Osteoblast (primary cell): ENCODE measurements around the gene CD300H. TPM values are rescaled to one million over a fixed set of nuclear protein-coding genes. Genes with fewer than 3 reads are reported as not detected.

ENCODE experiments used
- total RNA-seq: library from RNA; depleted of rRNA; stranded (reverse); fragments of >200 nt; gene quantifications from 2 replicates; pipeline ENCODE4 v1.2.3, GENCODE V29; 2012

The CD300H gene
- total RNA-seq, 1 donor = not detected

Other genes starting within 250 kb of the CD300H start
- gene KIF19, start 241.3 kb downstream of the CD300H start, total RNA-seq = not detected in 2 replicates
- gene BTBD17, start 205.6 kb downstream of the CD300H start, total RNA-seq = not detected in 2 replicates
- gene GPR142, start 200.0 kb downstream of the CD300H start, total RNA-seq = not detected in 2 replicates
- gene GPRC5C, start 135.4 kb downstream of the CD300H start, total RNA-seq = 2.9 and 6.8 TPM in 2 replicates
- not detected in 2 replicates for gene CD300A, start 100.9 kb downstream of the CD300H start, total RNA-seq
- not detected in 2 replicates for gene CD300LB, start 36.0 kb downstream of the CD300H start, total RNA-seq
- under 0.01 TPM in 1 of 2 replicates, not detected in the other for gene CD300C, start 21.4 kb downstream of the CD300H start, total RNA-seq
- not detected in 2 replicates for gene CD300LD, start 24.8 kb upstream of the CD300H start, total RNA-seq
- gene CD300E, start 56.2 kb upstream of the CD300H start, total RNA-seq = under 0.01 TPM in 1 of 2 replicates, not detected in the other
- not detected in 2 replicates for gene CD300LF, start 145.4 kb upstream of the CD300H start, total RNA-seq
- gene RAB37, start 169.7 kb upstream of the CD300H start, total RNA-seq = under 0.01 and 0.36 TPM in 2 replicates
- 15.9 and 22.1 TPM in 2 replicates for gene NHERF1, start 181.1 kb upstream of the CD300H start, total RNA-seq
- gene NAT9, start 208.8 kb upstream of the CD300H start, total RNA-seq = 33.0 and 35.1 TPM in 2 replicates